H1 (cell line): ENCODE measurements around the gene FBXO34. TPM values are rescaled to one million over a fixed set of nuclear protein-coding genes. Genes with fewer than 3 reads are reported as not detected.

ENCODE experiments used
- BRCA1 ChIP-seq: IDR thresholded peaks from 2 replicates; pipeline ENCODE4 v1.6.1; 2012; ENCODE audit warnings: low read depth, low read length, improper control_type of control experiment
- CBX5 ChIP-seq: fragments of 300-800, 300-1000 bp; sonication (generic); IDR thresholded peaks from 2 replicates; pipeline ENCODE4 v1.7.1; 2016; ENCODE audit warnings: antibody characterized with exemption, low read length, low read depth
- CHD2 ChIP-seq: IDR thresholded peaks from 2 replicates; pipeline ENCODE4 v1.6.1; 2012; ENCODE audit warnings: low read length, improper control_type of control experiment
- EZH2 ChIP-seq: fragments of 200-600 bp; sonication (generic); IDR thresholded peaks from 2 replicates; pipeline ENCODE4 v1.7.1; 2012; ENCODE audit warnings: low read depth, mild to moderate bottlenecking, moderate library complexity, low read length, inconsistent platforms; ENCODE audit not compliant: severe bottlenecking
- POLR2AphosphoS5 ChIP-seq: IDR thresholded peaks from 2 replicates; pipeline ENCODE4 v1.6.1; 2011; ENCODE audit warnings: low read depth, low read length
- SAP30 ChIP-seq: fragments of 300-600 bp; sonication (generic); IDR thresholded peaks from 2 replicates; pipeline ENCODE4 v1.7.1; 2012; ENCODE audit warnings: low read length, moderate library complexity, mild to moderate bottlenecking, inconsistent platforms; ENCODE audit not compliant: insufficient read depth, insufficient replicate concordance
- SIN3A ChIP-seq, 2 experiments: IDR thresholded peaks in 1 of 2; conservative IDR thresholded peaks in 1 of 2; 2 replicates each; pipeline ENCODE4 v1.6.1; 2011 to 2012; ENCODE audit warnings: low read length in 2 of 2, improper control_type of control experiment in 1 of 2, low read depth in 1 of 2, mild to moderate bottlenecking in 1 of 2
- polyA plus RNA-seq, 7 experiments: library from polyadenylated mRNA; depleted of rRNA in 3 of 7; stranded (reverse) in 5 of 7; unstranded in 2 of 7; fragments of >200 nt in 5 of 7; fragments of 200-250 nt in 2 of 7; gene quantifications; 1 replicate in 5 of 7; 2 replicates in 1 of 7; 4 replicates in 1 of 7; pipeline versions ENCODE4 v1.2.1 to v1.2.3, GENCODE V29; 2011 to 2013; ENCODE audit warnings: missing spikeins in 2 of 7, mixed read lengths in 2 of 7
- total RNA-seq: library from RNA; stranded (reverse); fragmentation: NEBNext Ultra II Directional; extraction: Animal tissue kit (Norgen Biotek cat#: 25700); gene quantifications from 2 replicates; pipeline ENCODE4 v1.2.1, GENCODE V29; 2021

The FBXO34 gene
- total and polyA plus RNA-seq, 2 of the 8 experiments (the other 6 are each of a cell fraction or from before 2014, with no cell fraction given), result 7.0 to 14.4 TPM

DNA sequence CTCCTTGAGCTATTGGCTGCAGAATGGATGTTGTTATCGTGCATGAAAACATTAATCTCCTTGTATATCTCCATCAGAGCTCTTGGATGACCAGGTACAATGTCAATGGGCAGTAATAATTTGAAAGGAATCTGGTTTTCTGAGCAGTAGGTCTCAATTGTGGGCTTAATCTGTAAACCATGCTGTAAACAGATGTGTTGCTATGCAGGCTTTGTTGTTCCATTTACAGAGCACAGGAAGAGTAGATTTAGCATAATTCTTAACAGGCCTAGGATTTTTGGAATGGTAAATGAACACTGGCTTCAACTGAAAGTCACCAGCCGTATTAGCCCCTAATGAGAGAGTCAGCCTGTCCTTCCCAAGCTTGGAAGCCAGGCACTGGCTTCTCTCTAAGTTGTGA is 90.0 kb downstream of the FBXO34 start (continued):
- TF ChIP-seq BRCA1, result no peak
- no peak for TF ChIP-seq EZH2
- TF ChIP-seq POLR2AphosphoS5, result no peak
- TF ChIP-seq CHD2, result no peak
- no peak for TF ChIP-seq SAP30
- no peak for TF ChIP-seq SIN3A (conservative IDR thresholded peaks at IDR 0.05 in 1 of 2, IDR thresholded peaks at IDR 0.05 in 1 of 2; ENCODE audit: low read depth in 1 of 2, low read length in 2 of 2)
- no peak for TF ChIP-seq CBX5
